ENCODE results near the gene CDH4. TPM values are rescaled to one million over a fixed set of nuclear protein-coding genes. Genes with fewer than 3 reads are reported as not detected.
A peak's percentile ranks its signal among the peaks of the same experiment; 100 is the strongest.

The CDH4 gene
- total RNA-seq, 1 experiment from 2014 or later = not detected

DNA sequence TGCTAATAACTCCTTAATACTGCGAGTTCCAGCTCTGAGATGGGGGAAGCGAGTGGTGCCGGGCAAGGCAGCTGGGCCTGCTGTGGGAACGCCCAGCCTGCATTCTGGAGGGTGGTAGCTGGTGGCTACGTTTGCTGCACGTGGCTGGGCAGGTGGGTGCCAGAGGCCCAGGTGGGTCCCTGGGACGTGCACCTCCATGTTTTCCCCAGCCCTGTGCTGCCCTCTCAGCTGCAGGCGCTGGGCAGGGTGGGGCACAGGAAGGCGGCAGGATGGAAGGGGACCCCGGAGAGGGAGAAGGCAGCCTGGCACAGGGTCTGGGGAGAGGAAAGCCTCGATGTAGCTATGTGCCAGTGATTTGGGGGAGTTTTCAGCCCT is 388.8 kb downstream of the CDH4 start:
- DNase-seq = no peak
- Histone ChIP-seq H3K27me3 (ENCODE audit: insufficient read depth, low read depth) (peaks cover 97% of the 10 kb centered on the region), H3K9me3 (ENCODE audit: insufficient read depth, low read depth) (no peaks in the 10 kb centered on the region), H3K9me2 (ENCODE audit: insufficient read depth) (no peaks in the 10 kb centered on the region), H3F3A (ENCODE audit: insufficient read depth, low read depth) (no peaks in the 10 kb centered on the region), H3K4me2 (no peak overlapping the region), H3K36me3 (ENCODE audit: low read depth) (no peaks in the 10 kb centered on the region), H3K27ac (no peak overlapping the region), H3K4me3 (no peak overlapping the region), H3K4me1 (replicated peaks; ENCODE audit: insufficient read depth) (no peaks in the 10 kb centered on the region), H3K79me2 (ENCODE audit: low read depth) (no peaks in the 10 kb centered on the region), H4K20me1 (ENCODE audit: insufficient read depth) (no peaks in the 10 kb centered on the region; the same call in 1 of the 2 replicates), H2AFZ (no peak overlapping the region)
- intact Hi-C loops (cut with micrococcal nuclease; ENCODE audit: unreplicated experiment) = no loop called here
- POLR2A ChIA-PET (ENCODE audit: unreplicated experiment) = no interaction called here
- TF ChIP-seq, protein P1, sequence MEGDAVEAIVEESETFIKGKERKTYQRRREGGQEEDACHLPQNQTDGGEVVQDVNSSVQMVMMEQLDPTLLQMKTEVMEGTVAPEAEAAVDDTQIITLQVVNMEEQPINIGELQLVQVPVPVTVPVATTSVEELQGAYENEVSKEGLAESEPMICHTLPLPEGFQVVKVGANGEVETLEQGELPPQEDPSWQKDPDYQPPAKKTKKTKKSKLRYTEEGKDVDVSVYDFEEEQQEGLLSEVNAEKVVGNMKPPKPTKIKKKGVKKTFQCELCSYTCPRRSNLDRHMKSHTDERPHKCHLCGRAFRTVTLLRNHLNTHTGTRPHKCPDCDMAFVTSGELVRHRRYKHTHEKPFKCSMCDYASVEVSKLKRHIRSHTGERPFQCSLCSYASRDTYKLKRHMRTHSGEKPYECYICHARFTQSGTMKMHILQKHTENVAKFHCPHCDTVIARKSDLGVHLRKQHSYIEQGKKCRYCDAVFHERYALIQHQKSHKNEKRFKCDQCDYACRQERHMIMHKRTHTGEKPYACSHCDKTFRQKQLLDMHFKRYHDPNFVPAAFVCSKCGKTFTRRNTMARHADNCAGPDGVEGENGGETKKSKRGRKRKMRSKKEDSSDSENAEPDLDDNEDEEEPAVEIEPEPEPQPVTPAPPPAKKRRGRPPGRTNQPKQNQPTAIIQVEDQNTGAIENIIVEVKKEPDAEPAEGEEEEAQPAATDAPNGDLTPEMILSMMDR (conservative IDR thresholded peaks at IDR 0.05) = no peak
- CTCF ChIA-PET = no interaction called here
- BruUV-seq (replicated peaks) = no TSS peak

DNA sequence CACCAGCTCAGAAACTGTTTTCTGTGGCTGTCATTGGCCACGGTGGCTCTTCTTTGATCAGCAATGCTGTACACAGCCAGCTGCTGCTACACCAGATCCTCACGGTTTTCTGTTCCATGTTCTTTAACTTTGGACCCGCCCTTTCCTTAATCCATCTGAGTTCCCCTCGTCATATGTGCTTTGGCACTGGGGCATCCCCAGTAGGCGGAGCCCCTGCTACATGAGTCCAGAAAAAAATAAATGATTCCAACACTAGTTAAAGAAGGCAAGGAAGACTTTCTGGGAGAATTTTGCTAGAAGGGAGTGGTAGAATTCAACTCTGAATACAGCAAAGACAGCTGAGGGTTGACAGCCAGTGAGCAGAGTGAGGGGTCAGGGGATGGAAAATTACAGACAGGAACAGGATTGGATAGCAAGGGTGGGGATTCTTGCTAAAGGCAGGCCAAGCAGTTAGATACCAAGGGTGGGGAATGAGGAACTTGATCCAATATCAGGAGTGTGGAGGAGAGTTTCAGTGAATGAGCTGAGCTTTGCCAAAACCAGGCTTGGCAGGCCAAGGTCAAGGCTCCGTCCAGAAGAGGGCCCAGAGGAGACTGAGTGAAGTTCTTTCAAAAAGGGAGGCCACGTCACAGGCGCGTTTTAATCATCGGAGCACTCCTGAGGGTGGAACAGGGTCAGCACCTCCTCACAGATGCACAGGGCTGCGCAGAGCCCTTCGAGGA is 391.8 kb downstream of the CDH4 start:
- no peak overlapping the region for H3K4me2 ChIP-seq
- BruUV-seq (replicated peaks) = no TSS peak
- DNase-seq = no peak
- CTCF ChIA-PET = no interaction called here
- intact Hi-C loops (cut with micrococcal nuclease; ENCODE audit: unreplicated experiment) = no loop called here
- TF ChIP-seq EZH2 (IDR thresholded peaks at IDR 0.05; ENCODE audit: low read depth) = no peak
- TF ChIP-seq, protein P1 (conservative IDR thresholded peaks at IDR 0.05) = no peak
- H3K79me2 ChIP-seq (ENCODE audit: low read depth) = no peaks in the 10 kb centered on the region
- no peaks in the 10 kb centered on the region for H3F3A ChIP-seq (ENCODE audit: insufficient read depth, low read depth)
- no peaks in the 10 kb centered on the region for H3K4me1 ChIP-seq (replicated peaks; ENCODE audit: insufficient read depth)
- H2AFZ ChIP-seq = no peak overlapping the region
- peaks cover 4% of the 10 kb centered on the region; the same call in 1 of the 2 replicates for H4K20me1 ChIP-seq (ENCODE audit: insufficient read depth)
- H3K9me3 ChIP-seq (ENCODE audit: insufficient read depth, low read depth) = no peaks in the 10 kb centered on the region
- H3K27ac ChIP-seq = no peak overlapping the region
- no peaks in the 10 kb centered on the region for H3K9me2 ChIP-seq (ENCODE audit: insufficient read depth)
- H3K36me3 ChIP-seq (ENCODE audit: low read depth) = no peaks in the 10 kb centered on the region
- H3K27me3 ChIP-seq (ENCODE audit: insufficient read depth, low read depth) = peaks cover 95% of the 10 kb centered on the region
- POLR2A ChIA-PET (ENCODE audit: unreplicated experiment) = no interaction called here
- H3K4me3 ChIP-seq = no peak overlapping the region

DNA sequence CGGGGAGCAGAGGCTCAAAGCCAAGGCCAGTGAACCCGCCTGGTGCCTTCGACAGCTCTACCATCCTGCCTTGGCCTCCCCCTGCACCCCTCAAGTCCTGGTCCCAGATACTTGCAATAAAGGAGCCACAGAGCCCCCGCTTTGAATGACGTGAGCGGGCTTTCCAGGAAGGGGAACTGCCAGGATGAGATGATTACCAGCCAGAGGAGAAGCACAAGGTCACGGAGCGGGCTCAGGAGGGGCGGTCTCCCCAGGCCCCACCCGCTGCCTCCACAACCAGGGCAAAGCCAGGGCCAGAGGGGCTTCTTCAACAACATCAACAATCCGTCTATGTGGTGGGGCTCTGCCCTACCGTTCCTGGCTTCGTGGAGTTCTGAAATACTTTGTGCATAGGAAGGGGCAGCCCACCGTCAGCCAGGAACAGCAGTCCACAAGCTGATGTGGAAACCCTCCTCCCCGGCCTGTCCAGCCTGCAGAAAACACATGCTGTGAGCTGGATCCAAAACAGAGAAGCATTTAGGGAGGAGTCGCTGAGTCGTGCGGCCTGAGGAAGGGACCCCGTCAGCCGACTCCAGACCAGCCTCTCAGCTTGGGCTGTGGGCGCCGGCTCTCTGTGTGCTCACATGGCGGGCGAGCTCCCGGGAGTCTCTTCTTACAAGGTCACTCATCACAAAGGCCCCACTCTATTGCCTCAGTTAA is 392.5 kb downstream of the CDH4 start:
- ChIA-PET POLR2A (ENCODE audit: unreplicated experiment) (no interaction called here), CTCF (no interaction called here)
- TF ChIP-seq EZH2 (IDR thresholded peaks at IDR 0.05; ENCODE audit: low read depth) = 0 out of 2 replicates have a peak, but pooled peaks have one; percentile 71
- TF ChIP-seq, protein P1 (conservative IDR thresholded peaks at IDR 0.05) = no peak
- BruUV-seq (replicated peaks) = no TSS peak
- no peak overlapping the region for H3K27ac ChIP-seq
- no peaks in the 10 kb centered on the region for H3F3A ChIP-seq (ENCODE audit: insufficient read depth, low read depth)
- no peaks in the 10 kb centered on the region for H3K36me3 ChIP-seq (ENCODE audit: low read depth)
- H3K79me2 ChIP-seq (ENCODE audit: low read depth) = no peaks in the 10 kb centered on the region
- H3K9me3 ChIP-seq (ENCODE audit: insufficient read depth, low read depth) = no peaks in the 10 kb centered on the region
- no peaks in the 10 kb centered on the region for H3K4me1 ChIP-seq (replicated peaks; ENCODE audit: insufficient read depth)
- no peak overlapping the region for H2AFZ ChIP-seq
- no peak for DNase-seq
- intact Hi-C loops (cut with micrococcal nuclease; ENCODE audit: unreplicated experiment) = no loop called here
- H3K27me3 ChIP-seq (ENCODE audit: insufficient read depth, low read depth) = peaks cover 95% of the 10 kb centered on the region
- H3K4me3 ChIP-seq = no peak overlapping the region
- H4K20me1 ChIP-seq (ENCODE audit: insufficient read depth) = peaks cover 7% of the 10 kb centered on the region; the same call in 1 of the 2 replicates
- H3K9me2 ChIP-seq (ENCODE audit: insufficient read depth) = no peaks in the 10 kb centered on the region
- H3K4me2 ChIP-seq = no peak overlapping the region
